K562 (cell line): ENCODE measurements around the gene RERE.

Source experiments
- ILK ChIP-seq: fragments of 450-650 bp; IDR thresholded peaks from 2 replicates; pipeline ENCODE4 v1.6.1; 2016; ENCODE audit warnings: missing genetic modification characterization, low read depth, mild to moderate bottlenecking, missing compliant biosample characterization, moderate library complexity, borderline replicate concordance
- JUNB ChIP-seq: fragments of 450-650 bp; formaldehyde crosslinking; conservative IDR thresholded peaks from 2 replicates; pipeline ENCODE4 v1.4.0; 2020; ENCODE audit warnings: mild to moderate bottlenecking
- JUND ChIP-seq, 2 experiments: IDR thresholded peaks; 2 replicates in 1 of 2; 3 replicates in 1 of 2; pipeline ENCODE4 v1.6.1; 2011; ENCODE audit warnings: borderline replicate concordance in 2 of 2, low read depth in 2 of 2, low read length in 2 of 2, improper control_type of control experiment in 1 of 2, missing biosample characterization in 1 of 2, missing genetic modification characterization in 1 of 2, missing genetic modification reagents in 1 of 2
- MED1 ChIP-seq: sonication (generic); formaldehyde crosslinking; IDR thresholded peaks from 2 replicates; pipeline ENCODE4 v1.8.1; 2023; ENCODE audit warnings: missing genetic modification reagents, borderline replicate concordance
- POLR2A ChIP-seq: fragments of 450-650 bp; conservative IDR thresholded peaks from 2 replicates; pipeline ENCODE4 v1.6.1; 2016
- POLR2G ChIP-seq: fragments of 200-400 bp; formaldehyde crosslinking; IDR thresholded peaks from 2 replicates; pipeline ENCODE4 v1.6.1; 2017; ENCODE audit warnings: low read depth, mild to moderate bottlenecking, antibody characterized with exemption, low read length, moderate library complexity
- RCOR1 ChIP-seq, 2 experiments: IDR thresholded peaks; 2 replicates each; pipeline ENCODE4 v1.6.1; 2012; ENCODE audit warnings: low read depth in 2 of 2, low read length in 2 of 2, borderline replicate concordance in 1 of 2, improper control_type of control experiment in 1 of 2
- ZNF140 ChIP-seq: fragments of 250-450 bp; sonication (Bioruptor Pico); IDR thresholded peaks from 2 replicates; pipeline ENCODE4 v1.8.0; 2021; ENCODE audit warnings: moderate library complexity, mild to moderate bottlenecking, inconsistent platforms
- TF ChIP-seq, protein P1 (sequence below), 3 experiments: IDR thresholded peaks in 2 of 3; conservative IDR thresholded peaks in 1 of 3; 2 replicates each; pipeline ENCODE4 v1.5.1; 2011 to 2012; ENCODE audit warnings: low read length in 3 of 3, mild to moderate bottlenecking in 3 of 3, control low read depth in 2 of 3, improper control_type of control experiment in 1 of 3, inconsistent platforms in 1 of 3, low read depth in 1 of 3, mixed read lengths in 1 of 3, moderate library complexity in 1 of 3; ENCODE audit not compliant: insufficient read depth in 2 of 3
- TF ChIP-seq, protein P2 (sequence below): sonication (generic); formaldehyde crosslinking; IDR thresholded peaks from 2 replicates; pipeline ENCODE4 v1.8.1; 2022; ENCODE audit warnings: missing genetic modification reagents
- TF ChIP-seq, protein P3 (sequence below): fragments of 450-650 bp; IDR thresholded peaks from 2 replicates; pipeline ENCODE4 v1.7.0; 2016; ENCODE audit warnings: borderline replicate concordance

DNA sequence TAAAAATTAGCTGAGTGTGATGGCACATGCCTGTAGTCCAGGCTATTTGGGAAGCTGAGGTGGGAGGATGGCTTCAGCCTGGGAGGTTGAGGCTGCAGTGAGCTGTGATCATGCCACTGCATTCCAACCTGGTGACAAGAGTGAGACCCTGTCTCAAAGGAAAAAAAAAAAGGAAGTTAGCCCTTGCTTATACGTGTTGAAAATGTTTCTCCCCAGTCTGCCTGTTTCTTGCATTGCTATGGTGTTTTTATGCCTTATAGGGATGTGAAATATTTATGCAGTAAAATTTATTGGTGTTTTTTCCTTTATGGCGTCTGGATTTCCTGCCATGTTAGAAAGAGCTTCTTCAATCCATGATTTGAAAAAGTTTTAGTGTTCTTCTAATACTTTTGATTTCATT, 3.6 kb upstream of the RERE start:
- no peak for TF ChIP-seq POLR2A
- no peak for TF ChIP-seq MED1 (CRISPR knock-in tag)
- TF ChIP-seq ZNF140 (CRISPR knock-in tag) = no peak
- no peak for TF ChIP-seq RCOR1 (IDR thresholded peaks at IDR 0.05; ENCODE audit: borderline replicate concordance in 1 of 2, low read depth in 2 of 2, low read length in 2 of 2)
- TF ChIP-seq ILK (tag) = no peak
- no peak for TF ChIP-seq POLR2G
- TF ChIP-seq, protein P1, sequence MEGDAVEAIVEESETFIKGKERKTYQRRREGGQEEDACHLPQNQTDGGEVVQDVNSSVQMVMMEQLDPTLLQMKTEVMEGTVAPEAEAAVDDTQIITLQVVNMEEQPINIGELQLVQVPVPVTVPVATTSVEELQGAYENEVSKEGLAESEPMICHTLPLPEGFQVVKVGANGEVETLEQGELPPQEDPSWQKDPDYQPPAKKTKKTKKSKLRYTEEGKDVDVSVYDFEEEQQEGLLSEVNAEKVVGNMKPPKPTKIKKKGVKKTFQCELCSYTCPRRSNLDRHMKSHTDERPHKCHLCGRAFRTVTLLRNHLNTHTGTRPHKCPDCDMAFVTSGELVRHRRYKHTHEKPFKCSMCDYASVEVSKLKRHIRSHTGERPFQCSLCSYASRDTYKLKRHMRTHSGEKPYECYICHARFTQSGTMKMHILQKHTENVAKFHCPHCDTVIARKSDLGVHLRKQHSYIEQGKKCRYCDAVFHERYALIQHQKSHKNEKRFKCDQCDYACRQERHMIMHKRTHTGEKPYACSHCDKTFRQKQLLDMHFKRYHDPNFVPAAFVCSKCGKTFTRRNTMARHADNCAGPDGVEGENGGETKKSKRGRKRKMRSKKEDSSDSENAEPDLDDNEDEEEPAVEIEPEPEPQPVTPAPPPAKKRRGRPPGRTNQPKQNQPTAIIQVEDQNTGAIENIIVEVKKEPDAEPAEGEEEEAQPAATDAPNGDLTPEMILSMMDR (IDR thresholded peaks at IDR 0.05 in 2 of 3, conservative IDR thresholded peaks at IDR 0.05 in 1 of 3; ENCODE audit: insufficient read depth in 2 of 3, low read depth in 1 of 3, low read length in 3 of 3) = no peak
- TF ChIP-seq JUND (IDR thresholded peaks at IDR 0.05; ENCODE audit: borderline replicate concordance, low read depth, low read length) = no peak
- no peak for TF ChIP-seq JUND (tag; IDR thresholded peaks at IDR 0.05; ENCODE audit: borderline replicate concordance, low read depth, low read length)
- TF ChIP-seq, protein P2, sequence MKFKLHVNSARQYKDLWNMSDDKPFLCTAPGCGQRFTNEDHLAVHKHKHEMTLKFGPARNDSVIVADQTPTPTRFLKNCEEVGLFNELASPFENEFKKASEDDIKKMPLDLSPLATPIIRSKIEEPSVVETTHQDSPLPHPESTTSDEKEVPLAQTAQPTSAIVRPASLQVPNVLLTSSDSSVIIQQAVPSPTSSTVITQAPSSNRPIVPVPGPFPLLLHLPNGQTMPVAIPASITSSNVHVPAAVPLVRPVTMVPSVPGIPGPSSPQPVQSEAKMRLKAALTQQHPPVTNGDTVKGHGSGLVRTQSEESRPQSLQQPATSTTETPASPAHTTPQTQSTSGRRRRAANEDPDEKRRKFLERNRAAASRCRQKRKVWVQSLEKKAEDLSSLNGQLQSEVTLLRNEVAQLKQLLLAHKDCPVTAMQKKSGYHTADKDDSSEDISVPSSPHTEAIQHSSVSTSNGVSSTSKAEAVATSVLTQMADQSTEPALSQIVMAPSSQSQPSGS (CRISPR knock-in tag) = no peak
- TF ChIP-seq JUNB (CRISPR knock-in tag) = no peak
- TF ChIP-seq, protein P3, sequence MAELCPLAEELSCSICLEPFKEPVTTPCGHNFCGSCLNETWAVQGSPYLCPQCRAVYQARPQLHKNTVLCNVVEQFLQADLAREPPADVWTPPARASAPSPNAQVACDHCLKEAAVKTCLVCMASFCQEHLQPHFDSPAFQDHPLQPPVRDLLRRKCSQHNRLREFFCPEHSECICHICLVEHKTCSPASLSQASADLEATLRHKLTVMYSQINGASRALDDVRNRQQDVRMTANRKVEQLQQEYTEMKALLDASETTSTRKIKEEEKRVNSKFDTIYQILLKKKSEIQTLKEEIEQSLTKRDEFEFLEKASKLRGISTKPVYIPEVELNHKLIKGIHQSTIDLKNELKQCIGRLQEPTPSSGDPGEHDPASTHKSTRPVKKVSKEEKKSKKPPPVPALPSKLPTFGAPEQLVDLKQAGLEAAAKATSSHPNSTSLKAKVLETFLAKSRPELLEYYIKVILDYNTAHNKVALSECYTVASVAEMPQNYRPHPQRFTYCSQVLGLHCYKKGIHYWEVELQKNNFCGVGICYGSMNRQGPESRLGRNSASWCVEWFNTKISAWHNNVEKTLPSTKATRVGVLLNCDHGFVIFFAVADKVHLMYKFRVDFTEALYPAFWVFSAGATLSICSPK = no peak
